WTC11 (cell line): ENCODE data around the gene PLBD2.

ENCODE experiments used
- NFE2L1 ChIP-seq: sonication (generic); formaldehyde crosslinking; IDR thresholded peaks from 2 replicates; pipeline ENCODE4 v1.8.1; 2023; ENCODE audit warnings: missing genetic modification reagents
- NR1H2 ChIP-seq: sonication (generic); formaldehyde crosslinking; IDR thresholded peaks from 2 replicates; pipeline ENCODE4 v1.9.0; 2021; ENCODE audit warnings: mild to moderate bottlenecking, moderate library complexity, missing genetic modification reagents
- ZBTB21 ChIP-seq: sonication (generic); formaldehyde crosslinking; IDR thresholded peaks from 2 replicates; pipeline ENCODE4 v1.8.1; 2023; ENCODE audit warnings: mild to moderate bottlenecking, missing genetic modification reagents, borderline replicate concordance
- TF ChIP-seq, protein P1 (sequence below): fragments of 200-600 bp; IDR thresholded peaks from 2 replicates; pipeline ENCODE4 v1.8.0; 2022; ENCODE audit warnings: antibody characterized with exemption
- TF ChIP-seq, protein P2 (sequence below): sonication (generic); formaldehyde crosslinking; IDR thresholded peaks from 2 replicates; pipeline ENCODE4 v1.8.0; 2022; ENCODE audit warnings: mild to moderate bottlenecking, missing genetic modification reagents
- TF ChIP-seq, protein P3 (sequence below): sonication (generic); formaldehyde crosslinking; IDR thresholded peaks from 2 replicates; pipeline ENCODE4 v1.8.1; 2023; ENCODE audit warnings: mild to moderate bottlenecking, missing genetic modification reagents

DNA sequence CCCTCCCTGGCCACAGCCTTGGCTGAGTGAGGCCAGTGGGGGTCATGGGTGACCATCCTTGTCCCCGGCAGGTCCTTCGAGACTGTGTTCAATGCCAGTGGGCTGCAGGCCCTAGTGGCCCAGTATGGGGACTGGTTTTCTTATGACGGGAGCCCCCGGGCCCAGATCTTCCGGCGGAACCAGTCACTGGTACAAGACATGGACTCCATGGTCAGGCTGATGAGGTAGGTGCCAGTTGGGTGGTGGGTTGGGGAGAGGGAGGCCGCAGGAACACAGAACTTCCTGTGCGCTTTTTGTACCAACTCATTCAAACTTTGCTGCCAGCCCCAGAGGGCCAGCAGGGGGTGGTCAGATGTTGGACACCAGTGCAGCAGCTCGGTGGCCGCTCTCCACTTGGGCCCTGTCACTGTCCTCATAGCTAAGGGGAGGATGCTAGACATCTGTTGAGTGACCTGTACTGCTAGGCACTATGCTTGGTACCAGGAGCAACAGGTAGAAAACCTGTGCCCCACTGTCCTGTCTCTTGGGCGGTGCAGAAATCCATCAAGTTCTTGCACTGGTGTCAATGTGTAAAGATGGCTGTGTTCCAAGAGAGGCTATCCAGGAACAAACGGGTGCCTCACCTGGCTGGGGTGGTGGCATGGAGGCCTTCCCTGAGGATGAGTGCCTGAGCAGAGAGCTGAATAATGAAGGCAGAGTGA is 28.6 kb downstream of the PLBD2 start:
- TF ChIP-seq, protein P1, sequence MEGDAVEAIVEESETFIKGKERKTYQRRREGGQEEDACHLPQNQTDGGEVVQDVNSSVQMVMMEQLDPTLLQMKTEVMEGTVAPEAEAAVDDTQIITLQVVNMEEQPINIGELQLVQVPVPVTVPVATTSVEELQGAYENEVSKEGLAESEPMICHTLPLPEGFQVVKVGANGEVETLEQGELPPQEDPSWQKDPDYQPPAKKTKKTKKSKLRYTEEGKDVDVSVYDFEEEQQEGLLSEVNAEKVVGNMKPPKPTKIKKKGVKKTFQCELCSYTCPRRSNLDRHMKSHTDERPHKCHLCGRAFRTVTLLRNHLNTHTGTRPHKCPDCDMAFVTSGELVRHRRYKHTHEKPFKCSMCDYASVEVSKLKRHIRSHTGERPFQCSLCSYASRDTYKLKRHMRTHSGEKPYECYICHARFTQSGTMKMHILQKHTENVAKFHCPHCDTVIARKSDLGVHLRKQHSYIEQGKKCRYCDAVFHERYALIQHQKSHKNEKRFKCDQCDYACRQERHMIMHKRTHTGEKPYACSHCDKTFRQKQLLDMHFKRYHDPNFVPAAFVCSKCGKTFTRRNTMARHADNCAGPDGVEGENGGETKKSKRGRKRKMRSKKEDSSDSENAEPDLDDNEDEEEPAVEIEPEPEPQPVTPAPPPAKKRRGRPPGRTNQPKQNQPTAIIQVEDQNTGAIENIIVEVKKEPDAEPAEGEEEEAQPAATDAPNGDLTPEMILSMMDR = no peak
- no peak for TF ChIP-seq NFE2L1 (CRISPR knock-in tag)
- TF ChIP-seq, protein P2, sequence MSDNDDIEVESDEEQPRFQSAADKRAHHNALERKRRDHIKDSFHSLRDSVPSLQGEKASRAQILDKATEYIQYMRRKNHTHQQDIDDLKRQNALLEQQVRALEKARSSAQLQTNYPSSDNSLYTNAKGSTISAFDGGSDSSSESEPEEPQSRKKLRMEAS (CRISPR knock-in tag) = no peak
- TF ChIP-seq, protein P3, sequence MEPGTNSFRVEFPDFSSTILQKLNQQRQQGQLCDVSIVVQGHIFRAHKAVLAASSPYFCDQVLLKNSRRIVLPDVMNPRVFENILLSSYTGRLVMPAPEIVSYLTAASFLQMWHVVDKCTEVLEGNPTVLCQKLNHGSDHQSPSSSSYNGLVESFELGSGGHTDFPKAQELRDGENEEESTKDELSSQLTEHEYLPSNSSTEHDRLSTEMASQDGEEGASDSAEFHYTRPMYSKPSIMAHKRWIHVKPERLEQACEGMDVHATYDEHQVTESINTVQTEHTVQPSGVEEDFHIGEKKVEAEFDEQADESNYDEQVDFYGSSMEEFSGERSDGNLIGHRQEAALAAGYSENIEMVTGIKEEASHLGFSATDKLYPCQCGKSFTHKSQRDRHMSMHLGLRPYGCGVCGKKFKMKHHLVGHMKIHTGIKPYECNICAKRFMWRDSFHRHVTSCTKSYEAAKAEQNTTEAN (CRISPR knock-in tag) = no peak
- TF ChIP-seq ZBTB21 = no peak
- TF ChIP-seq NR1H2 (CRISPR knock-in tag) = no peak
